Glomerular visceral epithelial cell (primary cell): ENCODE data around the gene SYMPK.

ENCODE experiments used
- DNase-seq: peaks from one replicate; pipeline ENCODE4 v3.0.0-alpha.2; 2016; ENCODE audit errors: extremely low spot score

SYMPK gene

DNA sequence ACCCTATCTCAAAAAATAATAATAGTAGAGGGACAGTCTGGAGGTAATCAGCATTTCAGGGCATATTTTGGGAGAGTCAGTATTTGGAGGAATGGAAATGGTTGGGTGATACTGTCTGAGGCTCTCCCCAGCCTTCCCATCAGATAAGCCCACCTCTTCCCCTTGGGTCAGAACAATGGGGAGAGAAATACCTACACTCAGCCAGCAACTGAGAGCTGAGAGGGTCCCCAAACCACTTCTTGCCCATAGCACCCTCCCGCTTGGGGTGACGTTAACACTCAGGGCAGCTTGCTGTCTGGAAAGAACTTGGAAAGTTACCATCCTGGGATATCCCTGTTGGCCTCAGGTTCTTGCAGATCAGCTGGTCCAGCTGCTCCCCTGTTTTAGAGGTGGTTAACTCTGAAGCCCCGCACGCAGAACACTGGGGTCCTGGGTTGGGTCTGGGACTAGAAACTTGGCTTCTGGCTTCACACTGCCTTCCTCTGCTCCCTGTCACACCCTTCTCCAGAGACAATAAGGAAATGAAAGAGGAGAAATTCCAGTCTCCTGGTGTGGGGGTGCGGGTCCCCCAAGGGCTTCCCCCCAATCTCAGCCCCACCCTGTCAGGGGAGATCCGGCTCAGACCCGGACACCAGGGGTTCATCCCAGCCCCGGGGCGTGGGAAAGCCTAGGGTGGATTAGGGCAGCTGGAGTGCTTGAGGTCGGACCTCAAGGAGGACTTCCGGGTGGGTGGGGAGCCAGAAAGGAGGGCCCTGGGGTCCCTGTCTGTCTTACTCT, 3.6 kb upstream of the SYMPK start:
- DNase-seq, result no peak

DNA sequence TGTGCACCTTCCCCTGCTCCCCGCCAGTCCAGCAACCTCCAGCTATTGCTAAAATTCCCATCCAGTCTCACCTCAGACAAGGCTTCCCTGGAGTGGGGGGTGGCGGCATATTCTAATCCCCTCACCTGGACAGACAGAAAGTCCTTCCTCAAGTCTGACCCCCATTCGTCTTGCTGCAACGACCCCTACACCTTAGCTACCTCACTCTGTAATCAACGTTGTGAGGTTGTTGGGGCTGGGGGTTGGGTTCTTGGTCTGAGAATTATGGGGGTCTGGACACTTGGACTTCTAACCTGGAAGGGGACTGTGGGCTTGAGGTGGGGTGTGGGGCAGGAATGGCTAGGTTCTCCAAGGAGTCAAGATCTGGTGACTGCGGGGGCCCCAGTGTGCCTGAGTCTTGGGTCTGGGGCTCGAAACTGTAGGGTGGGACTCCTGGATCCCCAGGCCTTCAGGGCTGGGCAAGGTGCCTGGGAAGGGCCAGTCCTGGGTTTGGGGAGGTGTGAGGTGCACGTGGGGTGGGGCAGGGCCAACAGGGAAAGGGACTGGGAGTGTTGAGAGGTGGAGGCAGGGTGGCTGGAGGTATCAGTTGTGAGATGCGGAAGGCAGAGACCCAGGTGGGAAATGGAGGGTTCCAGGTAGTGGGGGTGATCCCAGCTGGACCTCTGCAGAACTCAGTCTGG, 2.5 kb upstream of the SYMPK start:
- DNase-seq, result no peak

DNA sequence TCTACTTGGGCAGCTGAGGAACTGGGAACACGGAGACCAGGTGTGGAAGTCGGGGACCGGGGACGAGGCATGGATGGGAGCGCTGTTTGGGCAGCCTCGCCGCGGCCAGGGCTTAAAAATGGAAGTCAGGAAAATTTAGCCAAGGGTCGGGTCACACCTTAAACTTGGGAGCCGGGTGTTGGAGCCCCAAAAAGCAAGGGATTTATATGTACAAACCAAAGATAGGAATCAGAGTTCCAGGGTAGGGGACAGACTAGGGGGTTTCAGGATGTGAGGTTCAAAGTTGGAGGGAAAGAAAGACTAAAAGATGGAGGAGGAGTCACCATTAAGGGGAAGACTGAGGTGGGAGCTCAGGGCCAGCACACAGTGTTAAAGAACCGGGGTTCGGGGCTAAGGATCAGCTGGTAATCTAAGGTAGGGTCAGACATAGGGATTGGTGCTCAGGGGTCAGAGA, 1.7 kb upstream of the SYMPK start:
- DNase-seq, result no peak

DNA sequence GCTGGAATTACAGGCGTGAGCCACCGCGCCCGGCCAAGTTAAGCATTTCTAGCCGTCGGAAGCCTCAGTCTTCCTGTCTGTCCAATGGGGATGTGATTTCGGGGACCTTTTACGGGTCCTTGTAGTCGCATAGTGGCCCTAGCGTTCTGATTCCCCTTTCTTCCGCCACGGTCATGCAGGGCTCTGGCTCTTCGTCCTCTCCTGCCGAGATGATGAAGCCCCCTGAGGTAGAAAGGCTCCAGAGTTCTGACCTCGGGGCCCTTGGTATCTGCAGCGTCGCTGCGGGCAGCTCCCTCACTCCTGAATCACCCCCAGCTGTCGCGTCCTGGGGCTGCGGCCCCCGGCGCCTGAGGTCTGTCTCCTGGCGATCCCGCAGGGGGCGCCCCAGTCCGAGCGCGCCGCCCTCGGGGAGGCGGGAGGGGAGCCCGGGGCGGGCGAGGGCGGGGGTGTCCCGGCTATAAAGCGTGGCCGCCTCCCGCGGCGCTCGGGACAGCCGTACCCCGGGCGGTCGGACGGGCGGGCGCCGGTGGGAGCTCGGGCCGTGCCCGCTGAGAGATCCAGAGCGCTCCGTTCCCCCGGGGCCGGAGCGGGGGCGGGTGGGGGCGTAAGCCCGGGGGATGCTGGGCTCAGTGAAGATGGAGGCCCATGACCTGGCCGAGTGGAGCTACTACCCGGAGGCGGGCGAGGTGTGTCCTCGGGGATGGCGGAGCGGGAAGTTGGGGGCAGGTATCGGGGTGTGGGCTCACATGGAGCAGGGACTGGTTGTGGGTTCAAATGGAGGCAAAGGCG, 1.1 kb upstream of the SYMPK start, which contains the start of gene FOXA3:
Gene FOXA3, plus strand, starts transcription at position 487 of the 789 bp plus-strand sequence. Its CDS starts 131 bp downstream, at position 618.
- peak; percentile 69 for DNase-seq

DNA sequence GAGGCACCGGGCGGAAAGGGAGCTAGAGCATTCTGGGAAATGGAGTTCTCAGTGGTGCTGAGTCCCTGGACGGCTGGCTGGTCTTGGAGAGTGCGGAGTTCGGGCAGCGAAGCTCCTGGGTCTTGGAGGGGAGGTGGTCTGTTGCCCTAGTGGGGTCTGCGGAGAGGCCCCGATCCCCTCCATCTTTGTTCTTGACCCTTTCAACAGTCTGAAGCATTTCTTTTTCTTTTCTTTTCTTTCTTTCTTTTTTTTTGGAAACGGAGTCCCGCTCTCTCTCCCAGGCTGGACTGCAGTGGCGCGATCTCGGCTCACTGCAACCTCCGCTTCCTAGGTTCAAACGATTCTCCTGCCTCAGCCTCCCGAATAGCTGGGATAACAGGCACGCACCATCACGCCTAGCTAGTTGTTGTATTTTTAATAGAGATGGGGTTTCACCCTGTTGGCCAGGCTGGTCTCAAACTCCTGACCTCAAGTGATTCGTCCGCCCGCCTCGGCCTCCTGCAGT, 440 bp upstream of the SYMPK start:
- no peak for DNase-seq

DNA sequence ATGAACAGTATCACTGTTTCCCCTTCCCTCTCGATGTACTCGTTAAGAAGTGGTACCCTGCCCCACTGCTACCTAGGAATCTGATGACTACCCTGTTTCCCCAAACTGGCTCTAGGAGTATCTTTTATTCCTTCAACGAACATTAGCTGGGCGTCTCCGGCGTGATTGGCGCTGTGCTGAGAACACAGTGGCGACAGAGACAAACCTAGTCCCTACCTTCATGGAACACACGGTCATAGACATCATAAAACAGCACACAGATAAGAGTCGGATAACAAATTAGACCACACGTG, 730 bp downstream of the SYMPK start:
- no peak for DNase-seq

DNA sequence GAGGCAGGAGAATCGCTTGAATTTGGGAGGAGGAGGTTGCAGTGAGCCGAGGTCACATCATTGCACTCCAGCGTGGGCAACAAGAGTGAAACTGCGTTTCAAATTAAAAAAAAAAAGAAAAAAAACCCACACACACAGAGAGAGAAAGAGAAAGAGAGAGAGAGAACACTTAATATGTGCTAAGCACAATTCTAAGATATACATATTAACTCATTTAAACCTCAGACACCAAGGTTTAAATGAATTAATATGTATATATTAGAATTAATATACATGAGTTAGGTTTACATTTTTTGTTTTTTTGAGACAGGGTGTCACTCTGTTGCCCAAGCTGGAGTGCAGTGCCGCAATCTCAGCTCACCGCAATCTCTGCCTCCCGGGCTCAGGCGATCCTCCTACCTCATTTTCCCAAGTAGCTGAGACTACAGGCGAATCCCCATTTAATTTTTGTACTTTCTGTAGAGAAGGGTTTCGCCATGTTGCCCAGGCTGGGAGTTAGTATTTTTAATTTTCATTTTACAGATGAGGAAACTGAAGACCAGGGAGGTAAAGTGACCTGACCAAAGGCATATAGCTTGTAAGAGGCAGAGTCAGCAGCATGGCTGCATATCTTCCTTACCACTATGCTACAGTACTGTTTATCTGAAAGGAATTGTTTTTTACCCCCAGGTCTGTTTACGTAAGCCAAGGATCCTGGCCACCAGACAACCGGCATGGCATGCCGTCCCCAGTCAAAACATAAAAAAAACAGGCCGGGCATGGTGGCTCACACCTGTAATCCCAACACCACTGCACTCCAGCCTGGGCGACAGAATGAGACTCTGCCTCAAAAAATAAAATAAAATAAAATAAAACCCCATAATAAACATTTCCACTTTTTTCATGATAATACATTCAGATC, 2.3 kb downstream of the SYMPK start:
- DNase-seq, result no peak

DNA sequence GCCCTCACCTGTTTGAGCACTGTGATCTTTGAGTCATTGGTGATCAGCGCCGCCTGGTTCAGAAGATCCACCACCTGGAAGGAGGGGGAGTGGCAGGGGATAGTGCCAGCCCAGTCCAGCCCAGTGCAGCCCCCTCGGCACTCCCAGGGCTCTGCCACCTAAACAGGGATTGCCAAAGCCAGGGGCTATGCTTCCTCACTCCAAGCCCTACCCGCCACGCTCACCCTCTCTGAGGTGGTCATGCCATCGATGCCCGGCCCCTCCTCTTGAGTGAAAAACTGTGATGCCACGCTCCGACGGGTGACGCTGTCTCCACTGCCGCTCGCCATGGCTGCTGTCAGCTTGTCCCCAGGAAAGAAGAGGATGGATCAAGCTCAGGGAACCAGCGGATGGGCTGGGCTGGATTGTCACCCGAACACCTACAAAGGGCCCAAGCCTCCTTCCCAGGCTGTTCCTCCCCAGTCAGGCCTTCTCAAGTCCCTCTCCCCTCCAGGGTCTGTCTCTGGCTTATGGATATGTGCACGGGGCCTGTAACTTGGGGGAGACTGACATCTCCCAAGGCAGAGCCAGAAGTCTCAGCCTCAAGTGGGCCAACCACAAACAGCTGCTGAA, 8.7 kb downstream of the SYMPK start:
- DNase-seq, result no peak

DNA sequence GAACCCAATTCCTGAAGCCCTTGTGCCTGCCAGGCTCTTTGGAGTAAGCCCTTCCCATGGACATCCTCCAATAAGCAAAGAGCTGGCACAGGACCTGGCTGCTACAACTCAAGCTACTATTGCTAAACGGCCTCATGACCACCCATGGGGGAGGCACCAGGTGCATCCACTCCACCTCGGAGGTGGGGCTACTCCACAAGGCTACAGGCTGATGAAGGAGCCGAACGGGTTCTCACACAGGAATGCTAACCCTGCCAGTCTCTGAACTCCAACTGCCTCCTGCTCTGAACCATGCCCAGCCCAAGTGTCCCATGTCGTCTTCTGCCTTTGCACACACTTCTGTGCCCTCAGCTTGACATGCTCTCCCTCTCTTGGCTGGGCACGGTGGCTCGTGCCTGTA, 10.0 kb downstream of the SYMPK start:
- DNase-seq, result no peak

DNA sequence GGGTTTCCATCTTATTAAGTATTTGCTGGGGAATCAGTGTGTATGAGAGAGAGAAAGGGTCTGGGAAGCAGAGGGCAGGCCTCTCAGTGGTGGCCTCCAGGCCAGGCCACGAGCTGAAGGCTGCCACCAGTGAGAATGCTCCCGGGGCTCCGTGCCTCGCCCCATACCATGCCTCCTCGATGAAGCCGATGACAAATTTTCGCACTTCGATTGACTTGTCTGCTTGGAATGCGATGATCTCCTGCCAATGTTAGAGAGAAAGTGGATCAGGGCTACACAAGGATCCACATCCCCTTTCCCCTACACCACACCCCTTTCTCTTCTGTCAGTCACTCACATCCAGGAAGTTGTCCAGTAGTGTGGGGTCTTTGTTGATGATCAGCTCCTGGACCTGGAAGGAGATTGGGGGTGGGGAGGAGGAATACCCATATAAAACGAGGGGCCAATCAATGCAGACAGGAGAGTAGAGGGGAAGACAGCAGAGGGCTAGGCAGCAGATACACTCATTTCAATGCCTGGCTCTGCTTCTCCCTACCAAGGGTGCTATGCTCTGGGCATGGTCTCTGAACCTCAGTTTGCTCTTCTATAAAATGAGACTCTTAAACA, 10.7 kb downstream of the SYMPK start:
- no peak for DNase-seq

DNA sequence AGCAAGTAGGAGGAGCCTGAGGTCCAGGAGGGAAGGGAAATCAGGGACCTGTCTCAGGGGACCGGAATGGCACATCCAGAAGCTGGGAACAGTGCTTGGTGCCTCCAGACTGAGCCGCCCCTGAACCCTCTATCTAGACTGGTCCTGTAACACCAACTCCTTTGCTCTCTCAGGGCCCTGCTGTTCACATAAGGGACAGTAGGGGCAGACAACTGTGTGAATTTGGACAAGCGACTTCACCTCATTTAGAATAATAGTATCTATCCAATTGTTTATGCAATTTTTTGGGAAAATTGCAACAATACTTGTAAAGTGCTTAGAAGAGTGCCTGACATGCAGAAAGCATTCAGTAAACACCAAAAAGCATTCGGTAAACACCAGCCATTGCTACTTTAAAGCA, 14.0 kb downstream of the SYMPK start:
- DNase-seq, result no peak

DNA sequence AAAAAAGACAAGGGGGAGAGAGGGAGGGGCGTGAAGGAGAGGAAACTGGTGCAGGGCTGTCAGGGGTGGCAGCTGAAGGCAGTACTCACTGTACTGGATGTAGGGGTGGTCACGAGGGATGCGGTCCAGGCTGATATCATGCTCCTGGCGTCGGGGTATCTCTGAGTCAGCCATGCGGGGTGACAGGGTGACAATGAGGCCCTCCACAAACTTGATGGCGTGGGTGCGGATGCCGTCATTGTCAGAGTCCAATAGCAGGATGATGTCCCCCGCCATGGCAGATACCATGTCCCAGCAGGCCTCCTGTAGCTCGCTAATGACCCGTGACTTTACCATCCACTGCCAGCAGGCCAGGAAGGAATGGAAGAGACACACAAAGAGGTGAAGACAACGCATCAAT, 15.3 kb downstream of the SYMPK start:
- no peak for DNase-seq

DNA sequence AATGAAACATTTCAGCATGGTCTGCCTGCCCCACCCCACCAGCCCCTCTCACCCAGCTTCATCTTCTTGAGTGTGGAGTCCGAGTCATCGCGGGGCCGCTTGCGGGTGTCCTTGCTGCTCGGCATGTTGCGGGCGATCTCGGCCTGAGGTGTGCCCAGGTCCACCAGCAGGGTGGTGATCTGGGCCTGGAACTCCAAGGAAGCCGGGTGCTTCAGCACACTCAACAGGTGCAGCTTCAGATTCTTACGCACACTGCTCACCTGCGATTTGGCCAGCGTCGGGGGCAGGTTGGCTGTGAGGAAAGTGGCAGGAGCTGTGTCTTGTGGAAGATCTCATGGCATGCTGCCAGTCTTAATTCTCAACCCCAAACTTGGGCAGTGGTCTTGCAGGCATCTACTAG, 20.7 kb downstream of the SYMPK start:
- no peak for DNase-seq

DNA sequence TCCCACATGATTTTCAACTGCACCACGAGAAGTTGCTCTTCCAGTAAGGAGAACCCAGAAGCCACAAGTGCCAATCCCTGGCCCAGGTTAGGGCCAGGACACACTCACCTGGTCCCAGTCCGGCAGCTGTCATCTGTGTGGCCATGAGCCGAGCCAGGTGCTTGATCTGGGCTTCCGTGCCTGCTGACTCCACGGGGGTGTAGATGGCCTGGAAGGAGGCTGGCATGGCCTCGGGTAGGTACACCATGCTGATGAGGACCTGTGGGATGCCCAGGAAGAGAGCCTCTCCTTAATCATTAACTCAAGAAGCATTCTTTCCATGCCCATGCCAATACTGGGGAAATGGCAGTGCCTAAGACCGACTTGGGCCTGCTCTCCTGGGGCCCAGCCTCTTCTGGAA, 28.0 kb downstream of the SYMPK start:
- DNase-seq, result no peak

DNA sequence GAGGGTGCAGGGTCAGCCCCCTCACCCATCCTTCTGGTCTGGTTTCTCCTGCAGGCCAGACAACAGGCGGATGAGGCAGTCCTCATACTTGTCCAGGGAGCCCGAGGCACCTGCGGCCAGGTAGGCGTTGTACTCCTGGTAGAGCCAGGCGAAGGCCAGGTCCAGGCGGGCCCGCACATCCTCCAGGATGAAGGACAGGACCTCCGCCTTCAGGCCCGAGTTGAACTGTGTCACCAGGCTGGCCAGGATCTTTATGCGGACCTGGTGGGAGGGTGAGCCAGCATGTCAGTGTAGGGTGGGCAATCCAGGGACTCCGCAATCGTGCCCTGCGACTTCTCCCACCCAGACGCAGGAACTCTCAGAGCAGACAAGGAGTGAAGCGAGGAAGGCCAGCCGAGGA, 34.0 kb downstream of the SYMPK start:
- DNase-seq, result no peak

DNA sequence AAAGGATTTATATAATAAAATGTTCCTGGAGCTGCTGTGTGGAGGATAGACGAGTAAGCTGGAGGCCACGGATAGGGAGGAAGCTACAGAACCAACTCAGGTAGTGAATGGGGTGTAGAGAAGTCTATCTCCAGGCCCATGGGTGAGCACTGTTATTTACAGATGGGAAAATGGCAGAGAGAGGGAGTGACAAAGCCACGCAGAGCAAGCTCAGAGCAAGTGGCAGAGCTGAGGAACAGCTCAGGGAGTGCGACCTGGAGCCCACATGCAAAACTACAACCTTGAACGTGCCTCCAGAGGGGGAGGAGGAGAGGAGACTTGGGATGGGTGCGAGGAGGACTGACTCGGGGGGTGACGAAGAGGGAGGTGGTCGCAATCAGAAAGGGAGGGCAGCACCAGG, 34.4 kb downstream of the SYMPK start:
- no peak for DNase-seq

DNA sequence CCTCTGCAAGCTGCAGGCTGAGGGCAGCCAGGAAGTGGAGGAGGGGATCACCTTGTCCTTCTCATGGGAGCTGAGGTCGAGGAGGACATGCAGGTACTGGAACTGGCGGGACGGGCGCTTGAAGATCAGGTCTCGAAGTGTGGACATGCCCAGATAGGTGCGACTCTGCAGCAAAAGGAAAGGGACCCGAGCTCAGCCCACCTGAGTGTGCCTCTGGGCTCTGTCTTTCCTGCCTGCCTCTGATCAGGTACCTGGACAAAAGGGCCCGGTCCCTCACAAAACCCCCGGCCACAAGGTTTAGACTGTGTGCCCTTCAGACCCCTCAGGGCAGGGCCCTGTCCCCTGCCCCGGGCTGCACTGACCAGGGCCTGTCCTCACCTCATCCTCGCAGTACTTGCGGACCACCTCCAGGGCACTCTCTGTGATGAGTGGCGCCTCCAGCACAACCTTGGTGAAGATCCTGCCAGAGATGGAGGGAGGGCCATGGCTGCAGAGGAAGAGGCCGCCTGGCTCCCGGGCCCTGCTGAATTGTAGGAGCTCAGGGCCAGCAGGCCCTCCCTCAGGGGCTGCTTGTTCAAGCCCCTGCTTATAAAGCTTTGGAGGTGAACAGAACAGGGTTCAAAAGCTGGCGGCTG, 35.4 kb downstream of the SYMPK start:
- DNase-seq, result no peak

DNA sequence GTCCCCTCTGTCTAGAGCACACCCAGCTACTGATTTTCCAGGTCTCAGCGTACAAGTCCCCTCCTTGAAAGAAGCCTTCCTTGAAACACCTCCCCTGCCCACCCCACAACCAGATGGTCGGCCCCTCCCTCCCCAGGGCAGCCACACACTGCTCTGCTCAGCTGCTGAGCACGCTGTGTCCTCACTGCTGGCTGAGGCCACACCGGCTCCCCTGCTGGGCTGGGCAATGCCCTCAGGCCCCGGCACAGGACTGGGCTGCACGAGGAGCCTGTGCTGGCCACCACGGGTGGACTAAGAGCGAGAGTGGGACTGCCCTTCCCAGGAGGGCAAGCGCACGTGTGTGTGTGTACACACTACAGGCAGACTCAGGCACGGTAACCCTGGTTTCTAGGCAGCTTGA, 36.0 kb downstream of the SYMPK start:
- DNase-seq, result no peak

DNA sequence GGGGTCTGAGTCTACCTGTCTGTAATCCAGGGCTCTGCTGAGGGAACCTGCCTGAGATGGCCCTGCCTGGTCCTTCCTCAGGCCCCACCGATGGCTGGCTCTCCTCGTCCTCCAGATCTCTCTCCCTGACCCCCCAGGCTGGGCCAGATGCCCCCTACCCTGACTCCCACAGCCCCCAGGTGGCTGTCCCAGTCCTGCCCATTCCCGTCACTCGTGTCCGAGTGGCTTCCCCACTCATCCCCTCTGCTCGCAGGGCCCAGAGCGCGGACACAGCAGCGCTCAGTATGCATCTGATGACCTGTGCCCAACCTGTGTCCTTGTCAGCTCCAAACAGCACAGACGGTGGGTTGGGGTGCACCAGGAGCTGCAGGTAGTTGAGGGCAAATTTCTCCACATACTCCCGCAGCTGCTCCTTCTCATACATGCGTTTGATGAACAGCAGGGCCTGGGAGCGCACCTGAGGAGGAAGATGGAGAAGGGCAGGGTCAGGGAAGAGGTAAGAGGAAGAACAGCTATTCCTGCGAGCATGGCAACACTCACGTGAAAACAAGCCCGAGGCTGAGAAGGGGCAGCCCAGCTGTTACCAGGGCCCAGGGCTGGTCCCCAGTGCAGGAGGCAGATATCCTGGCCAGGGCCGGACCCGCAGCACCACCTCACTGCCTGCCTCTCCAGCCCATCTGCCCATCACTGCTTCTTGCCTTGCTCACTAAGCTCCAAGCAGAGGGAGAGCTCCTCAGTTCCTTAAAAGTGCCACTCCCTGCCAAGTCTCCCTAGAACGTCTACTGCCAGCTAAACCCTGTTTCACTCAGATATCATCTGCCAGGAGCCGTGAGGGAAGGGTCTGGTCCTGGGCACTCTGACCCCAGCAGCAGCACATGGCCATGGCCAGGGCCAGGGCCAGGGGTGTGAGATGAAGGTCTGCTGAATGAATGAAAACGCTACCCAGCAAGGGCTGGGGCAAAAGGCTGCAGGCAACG, 36.7 kb downstream of the SYMPK start:
- no peak for DNase-seq
